OCI-LY1 (cell line): ENCODE data around the gene SATB1.

Experiments
- H2AFZ ChIP-seq: fragments of 200-600 bp; sonication (generic), shearing (Covaris generic); 2 replicates; pipeline ENCODE4 v1.6.0; 2014; ENCODE audit warnings: antibody characterized with exemption, mild to moderate bottlenecking, low read length
- H3F3A ChIP-seq: fragments of 200-600 bp; sonication (generic), shearing (Covaris generic); 2 replicates; pipeline ENCODE4 v1.6.0; 2014; ENCODE audit warnings: mild to moderate bottlenecking, antibody characterized with exemption, low read length, moderate library complexity; ENCODE audit not compliant: insufficient read depth
- H3K27ac ChIP-seq: fragments of 200-600 bp; sonication (generic); 2 replicates; pipeline ENCODE4 v1.5.1; 2014; ENCODE audit warnings: low read length, mixed run types, mild to moderate bottlenecking, low read depth; ENCODE audit not compliant: poor library complexity, severe bottlenecking
- H3K27me3 ChIP-seq: fragments of 200-600 bp; sonication (generic); 2 replicates; pipeline ENCODE4 v1.6.0; 2014; ENCODE audit warnings: antibody characterized with exemption, mild to moderate bottlenecking, low read length, moderate library complexity; ENCODE audit not compliant: insufficient read depth
- H3K36me3 ChIP-seq: fragments of 200-600 bp; sonication (generic); 2 replicates; pipeline ENCODE4 v1.6.1; 2014; ENCODE audit warnings: mild to moderate bottlenecking, antibody characterized with exemption, low read length, moderate library complexity, mixed read lengths; ENCODE audit not compliant: insufficient read depth
- H3K4me1 ChIP-seq: fragments of 200-600 bp; sonication (generic); 2 replicates; pipeline ENCODE4 v1.5.1; 2014; ENCODE audit warnings: mild to moderate bottlenecking, low read length, moderate library complexity; ENCODE audit not compliant: insufficient read depth, severe bottlenecking
- H3K4me2 ChIP-seq: fragments of 200-600 bp; sonication (generic), shearing (Covaris generic); 2 replicates; pipeline ENCODE4 v1.6.1; 2014; ENCODE audit warnings: low read length
- H3K4me3 ChIP-seq: fragments of 200-600 bp; sonication (generic); 2 replicates; pipeline ENCODE4 v1.5.1; 2014; ENCODE audit warnings: low read length, low read depth, mild to moderate bottlenecking, mixed read lengths; ENCODE audit not compliant: poor library complexity, severe bottlenecking
- H3K79me2 ChIP-seq: fragments of 200-600 bp; shearing (Covaris generic); 2 replicates; pipeline ENCODE4 v1.6.1; 2016; ENCODE audit warnings: mixed run types, low read length, mixed read lengths; ENCODE audit not compliant: insufficient read depth
- H3K9ac ChIP-seq: fragments of 200-600 bp; sonication (generic), shearing (Covaris generic); 2 replicates; pipeline ENCODE4 v1.6.1; 2014; ENCODE audit warnings: mild to moderate bottlenecking, low read length, mixed read lengths
- H3K9me2 ChIP-seq: fragments of 200-600 bp; sonication (generic), shearing (Covaris generic); 2 replicates; pipeline ENCODE4 v1.6.1; 2014; ENCODE audit warnings: low read depth, mild to moderate bottlenecking, low read length, mixed read lengths
- H3K9me3 ChIP-seq: fragments of 200-600 bp; shearing (Covaris generic); 2 replicates; pipeline ENCODE4 v1.6.1; 2014; ENCODE audit warnings: low read length, mixed read lengths
- H4K20me1 ChIP-seq: fragments of 200-600 bp; sonication (generic), shearing (Covaris generic); 2 replicates; pipeline ENCODE4 v1.6.0; 2016; ENCODE audit warnings: mild to moderate bottlenecking, low read length; ENCODE audit not compliant: insufficient read depth
- EZH2 ChIP-seq: fragments of 200-600 bp; sonication (generic), shearing (Covaris generic); IDR thresholded peaks from 2 replicates; pipeline ENCODE4 v1.8.0; 2017; ENCODE audit warnings: borderline replicate concordance, mixed run types, mild to moderate bottlenecking, antibody characterized with exemption, low read length, moderate library complexity, mixed read lengths
- TF ChIP-seq, protein P1 (sequence below): fragments of 200-600 bp; sonication (generic), shearing (Covaris generic); IDR thresholded peaks from 2 replicates; pipeline ENCODE4 v1.5.1; 2017; ENCODE audit warnings: mild to moderate bottlenecking, antibody characterized with exemption, low read length, moderate library complexity, mixed read lengths

SATB1 gene

DNA sequence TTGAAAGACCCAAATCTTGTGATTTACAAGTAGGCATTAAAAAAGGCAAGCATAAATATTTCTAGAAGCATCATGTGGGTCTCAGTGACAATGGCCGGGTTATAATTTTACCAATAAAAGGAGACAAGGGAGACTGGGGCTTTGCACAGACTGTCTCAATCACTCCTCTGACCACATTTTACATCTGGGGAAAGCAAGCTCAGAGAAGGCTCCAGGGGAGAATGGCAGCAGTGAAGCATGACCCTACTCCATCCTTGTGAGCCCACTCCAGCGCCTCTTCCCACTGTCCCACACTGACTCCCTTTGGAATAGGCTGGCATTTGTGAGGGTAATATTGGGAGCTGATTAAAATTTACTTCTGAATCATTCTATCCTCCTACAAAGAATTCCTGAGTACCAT is 61.8 kb downstream of the SATB1 start:
- no peaks in the 10 kb centered on the region for H3K9me3 ChIP-seq
- no peaks in the 10 kb centered on the region for H3K4me1 ChIP-seq
- H3K79me2 ChIP-seq: no peaks in the 10 kb centered on the region
- TF ChIP-seq, protein P1, sequence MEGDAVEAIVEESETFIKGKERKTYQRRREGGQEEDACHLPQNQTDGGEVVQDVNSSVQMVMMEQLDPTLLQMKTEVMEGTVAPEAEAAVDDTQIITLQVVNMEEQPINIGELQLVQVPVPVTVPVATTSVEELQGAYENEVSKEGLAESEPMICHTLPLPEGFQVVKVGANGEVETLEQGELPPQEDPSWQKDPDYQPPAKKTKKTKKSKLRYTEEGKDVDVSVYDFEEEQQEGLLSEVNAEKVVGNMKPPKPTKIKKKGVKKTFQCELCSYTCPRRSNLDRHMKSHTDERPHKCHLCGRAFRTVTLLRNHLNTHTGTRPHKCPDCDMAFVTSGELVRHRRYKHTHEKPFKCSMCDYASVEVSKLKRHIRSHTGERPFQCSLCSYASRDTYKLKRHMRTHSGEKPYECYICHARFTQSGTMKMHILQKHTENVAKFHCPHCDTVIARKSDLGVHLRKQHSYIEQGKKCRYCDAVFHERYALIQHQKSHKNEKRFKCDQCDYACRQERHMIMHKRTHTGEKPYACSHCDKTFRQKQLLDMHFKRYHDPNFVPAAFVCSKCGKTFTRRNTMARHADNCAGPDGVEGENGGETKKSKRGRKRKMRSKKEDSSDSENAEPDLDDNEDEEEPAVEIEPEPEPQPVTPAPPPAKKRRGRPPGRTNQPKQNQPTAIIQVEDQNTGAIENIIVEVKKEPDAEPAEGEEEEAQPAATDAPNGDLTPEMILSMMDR: no peak
- TF ChIP-seq EZH2: no peak
- no peaks in the 10 kb centered on the region for H3K27me3 ChIP-seq
- no peak overlapping the region for H3K4me2 ChIP-seq
- no peak overlapping the region for H3K27ac ChIP-seq
- no peak overlapping the region for H2AFZ ChIP-seq
- no peak overlapping the region for H3K4me3 ChIP-seq
- no peak overlapping the region for H3K9ac ChIP-seq
- H3K9me2 ChIP-seq: no peaks in the 10 kb centered on the region
- H3K36me3 ChIP-seq: no peaks in the 10 kb centered on the region
- no peaks in the 10 kb centered on the region for H4K20me1 ChIP-seq
- H3F3A ChIP-seq: no peaks in the 10 kb centered on the region

DNA sequence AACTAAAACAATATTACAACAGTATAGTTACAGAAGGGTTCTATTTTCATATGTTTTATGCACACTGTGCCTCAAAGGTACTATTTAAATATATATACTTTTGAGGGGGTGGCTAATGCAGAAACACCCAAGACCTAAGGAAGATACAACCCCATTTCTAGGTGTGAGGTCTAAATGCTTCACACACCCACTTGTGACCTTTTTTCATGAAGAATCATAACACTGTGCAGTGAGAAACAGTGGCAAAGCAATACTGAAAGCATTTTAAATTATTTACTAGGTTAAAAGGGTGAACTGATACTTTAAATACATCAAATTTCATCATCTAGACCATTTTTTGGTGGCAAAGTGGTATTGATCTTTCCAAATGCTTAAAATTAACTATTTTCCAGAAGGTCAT is 67.4 kb downstream of the SATB1 start:
- Histone ChIP-seq H3K4me3 (no peak overlapping the region), H3K27me3 (no peaks in the 10 kb centered on the region)

DNA sequence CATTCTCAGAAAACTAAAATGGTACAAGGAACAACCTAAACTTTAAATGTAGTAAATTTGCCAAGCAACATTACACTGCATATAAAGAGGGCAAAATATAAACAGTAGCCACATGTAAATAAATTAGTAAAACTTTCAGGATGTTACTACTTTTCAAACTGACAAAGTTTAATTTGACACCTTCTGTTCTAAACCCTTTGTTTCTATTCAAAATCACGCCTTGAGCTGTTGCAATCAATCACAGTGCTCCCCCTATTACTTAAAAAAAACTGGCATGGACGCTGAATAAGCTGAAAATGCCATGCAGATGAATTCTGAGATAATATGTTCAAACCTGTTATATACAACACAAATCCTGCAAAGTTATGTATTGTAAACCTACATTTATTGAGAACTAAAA is 69.3 kb downstream of the SATB1 start:
- no peak overlapping the region for H3K4me2 ChIP-seq

More for the DNA sequence above, 67.4 kb downstream of the SATB1 start:
- no peaks in the 10 kb centered on the region for H3K9me3 ChIP-seq
- H3K36me3 ChIP-seq: no peaks in the 10 kb centered on the region
- no peaks in the 10 kb centered on the region for H3K9me2 ChIP-seq
- no peak overlapping the region for H2AFZ ChIP-seq
- no peaks in the 10 kb centered on the region for H3F3A ChIP-seq
- no peak overlapping the region for H3K27ac ChIP-seq
- no peak overlapping the region for H3K9ac ChIP-seq
- TF ChIP-seq EZH2: no peak
- TF ChIP-seq, protein P1: no peak
- H4K20me1 ChIP-seq: no peaks in the 10 kb centered on the region
- no peak overlapping the region for H3K4me2 ChIP-seq
- no peaks in the 10 kb centered on the region for H3K4me1 ChIP-seq
- H3K79me2 ChIP-seq: no peaks in the 10 kb centered on the region

More for the DNA sequence above, 69.3 kb downstream of the SATB1 start:
- Histone ChIP-seq H3K9me3 (no peaks in the 10 kb centered on the region), H3K36me3 (no peaks in the 10 kb centered on the region), H4K20me1 (no peaks in the 10 kb centered on the region), H3K9me2 (no peaks in the 10 kb centered on the region), H3K4me3 (no peak overlapping the region), H3K79me2 (no peaks in the 10 kb centered on the region), H2AFZ (no peak overlapping the region), H3K4me1 (no peaks in the 10 kb centered on the region), H3F3A (no peaks in the 10 kb centered on the region), H3K9ac (no peak overlapping the region), H3K27me3 (no peaks in the 10 kb centered on the region), H3K27ac (no peak overlapping the region)
- no peak for TF ChIP-seq EZH2
- TF ChIP-seq, protein P1: no peak
